ENCODE results near the gene SDC3.

DNA sequence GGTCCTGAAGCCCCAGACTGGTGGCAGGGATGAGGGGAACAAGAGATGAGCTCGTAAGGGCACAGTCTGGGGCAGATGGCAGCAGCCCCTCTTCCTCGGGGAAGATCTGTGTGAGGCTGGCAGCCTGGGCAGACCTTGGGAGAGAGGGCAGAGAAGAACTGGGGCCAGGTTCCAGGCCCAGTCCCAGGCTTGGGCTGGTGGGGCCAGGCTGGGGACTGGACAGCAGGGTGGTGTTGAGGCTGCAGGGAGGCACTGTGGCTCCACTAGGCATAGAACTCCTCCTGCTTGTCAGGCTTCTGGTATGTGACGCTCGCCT is 35.7 kb downstream of the SDC3 start:
- TF ChIP-seq, protein P1, sequence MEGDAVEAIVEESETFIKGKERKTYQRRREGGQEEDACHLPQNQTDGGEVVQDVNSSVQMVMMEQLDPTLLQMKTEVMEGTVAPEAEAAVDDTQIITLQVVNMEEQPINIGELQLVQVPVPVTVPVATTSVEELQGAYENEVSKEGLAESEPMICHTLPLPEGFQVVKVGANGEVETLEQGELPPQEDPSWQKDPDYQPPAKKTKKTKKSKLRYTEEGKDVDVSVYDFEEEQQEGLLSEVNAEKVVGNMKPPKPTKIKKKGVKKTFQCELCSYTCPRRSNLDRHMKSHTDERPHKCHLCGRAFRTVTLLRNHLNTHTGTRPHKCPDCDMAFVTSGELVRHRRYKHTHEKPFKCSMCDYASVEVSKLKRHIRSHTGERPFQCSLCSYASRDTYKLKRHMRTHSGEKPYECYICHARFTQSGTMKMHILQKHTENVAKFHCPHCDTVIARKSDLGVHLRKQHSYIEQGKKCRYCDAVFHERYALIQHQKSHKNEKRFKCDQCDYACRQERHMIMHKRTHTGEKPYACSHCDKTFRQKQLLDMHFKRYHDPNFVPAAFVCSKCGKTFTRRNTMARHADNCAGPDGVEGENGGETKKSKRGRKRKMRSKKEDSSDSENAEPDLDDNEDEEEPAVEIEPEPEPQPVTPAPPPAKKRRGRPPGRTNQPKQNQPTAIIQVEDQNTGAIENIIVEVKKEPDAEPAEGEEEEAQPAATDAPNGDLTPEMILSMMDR (conservative IDR thresholded peaks at IDR 0.05): no peak
- TF ChIP-seq ZFX (IDR thresholded peaks at IDR 0.05): no peak
